ENCODE results near the gene ASXL2.

GRCh38 chr2:25894135-25894830, 16.0 kb upstream of the ASXL2 start:
- TF ChIP-seq CTCF (IDR thresholded peaks at IDR 0.05) (no peak), POLR2A (IDR thresholded peaks at IDR 0.05) (no peak)

Measured in body of pancreas (tissue), 4 donors.